ENCODE data around the gene XPC.
A peak's percentile ranks its signal among the peaks of the same experiment; 100 is the strongest.
"Not testable (repeated sequence)": the region's sequence is repeated elsewhere in the genome, so short reads cannot be mapped to it uniquely, and the experiment has no call there.

The XPC gene

GRCh38 chr3:14131134-14131533 is 47.3 kb downstream of the XPC start:
- no peak for DNase-seq

DNA sequence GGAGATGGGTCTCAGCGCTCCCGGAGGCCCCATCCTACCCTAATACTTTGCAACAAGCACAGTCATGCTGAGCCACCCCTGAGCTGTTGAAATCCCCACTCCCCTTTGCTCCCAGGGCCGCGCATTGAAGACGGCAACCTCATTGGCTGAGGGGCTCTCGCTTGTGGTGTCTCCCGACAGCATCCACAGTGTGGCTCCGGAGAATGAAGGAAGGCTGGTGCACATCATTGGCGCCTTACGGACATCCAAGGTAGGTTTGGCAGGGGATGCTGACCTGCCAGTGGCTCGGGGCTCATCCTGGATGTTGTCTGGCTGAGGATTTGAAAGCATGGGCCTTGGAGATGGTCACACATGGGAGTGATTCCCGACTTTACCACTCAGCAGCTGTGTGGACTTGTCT is 47.7 kb downstream of the XPC start:
- no peak for DNase-seq

GRCh38 chr3:14130230-14130629 is 48.2 kb downstream of the XPC start:
- DNase-seq: no peak

DNA sequence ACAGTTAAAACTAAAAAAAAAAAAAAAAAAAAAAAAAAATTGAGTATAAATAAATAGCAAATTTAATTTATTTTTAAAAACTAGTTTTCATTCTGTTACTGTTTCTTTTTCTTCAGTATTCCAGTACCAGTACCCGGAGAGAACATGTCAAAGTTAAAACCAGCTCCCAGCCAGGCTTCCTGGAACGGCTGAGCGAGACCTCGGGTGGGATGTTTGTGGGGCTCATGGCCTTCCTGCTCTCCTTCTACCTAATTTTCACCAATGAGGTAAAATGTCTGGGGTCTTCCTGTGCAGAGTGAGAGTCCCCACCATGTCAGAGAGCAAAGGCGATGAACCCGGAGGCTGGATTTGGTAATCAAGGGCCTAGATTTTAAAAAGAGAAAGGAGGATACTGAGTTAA is 49.1 kb downstream of the XPC start:
- DNase-seq: no peak

DNA sequence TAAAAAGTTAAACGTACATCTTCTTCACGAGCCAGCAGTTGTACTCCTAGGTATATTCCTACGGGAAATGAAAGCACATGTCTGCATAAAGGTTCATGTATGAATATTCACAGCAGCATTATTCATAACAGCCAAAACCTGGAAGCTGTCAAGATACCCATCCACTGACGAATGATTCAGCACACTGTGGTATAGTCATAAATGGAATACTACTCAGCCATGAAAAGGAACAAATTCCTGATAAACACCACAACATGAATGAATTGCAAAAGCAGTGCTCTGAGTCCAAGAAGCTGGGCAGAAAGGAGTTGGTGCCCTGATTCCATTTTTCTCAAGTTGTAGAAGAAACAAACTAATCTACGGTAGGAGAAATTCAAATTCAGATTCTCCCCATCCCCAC is 49.7 kb downstream of the XPC start:
- no peak for DNase-seq

DNA sequence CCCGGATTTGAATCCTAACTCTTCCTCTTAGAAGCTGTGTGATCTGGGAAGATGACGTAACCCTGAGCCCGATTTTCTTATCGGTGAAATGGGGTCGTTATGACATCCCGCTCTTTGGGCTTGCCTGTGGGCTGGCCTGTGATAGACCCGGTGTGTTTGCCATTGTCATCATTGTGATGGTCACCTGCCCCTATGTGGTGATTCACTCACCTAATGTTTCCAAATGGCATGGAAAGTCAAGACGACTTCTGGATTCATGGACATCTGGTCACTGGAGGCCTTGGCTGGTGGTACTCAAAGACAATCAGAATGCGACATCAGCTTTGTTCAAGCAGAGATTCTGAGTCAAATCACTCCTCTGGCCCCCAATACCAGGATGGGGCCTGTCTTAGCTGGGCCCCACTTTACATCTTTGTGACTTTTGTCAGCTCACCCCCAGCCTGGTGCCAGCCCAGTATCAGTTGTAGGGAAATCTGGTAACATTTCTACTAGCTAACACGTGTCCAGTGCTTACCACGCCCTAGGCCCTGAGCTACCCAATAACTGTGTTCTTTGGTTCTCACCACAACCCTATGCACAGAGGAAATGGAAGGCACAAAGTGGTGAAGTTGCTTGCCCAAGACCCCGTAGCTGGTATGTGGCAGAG is 50.8 kb downstream of the XPC start:
- no peak for DNase-seq

DNA sequence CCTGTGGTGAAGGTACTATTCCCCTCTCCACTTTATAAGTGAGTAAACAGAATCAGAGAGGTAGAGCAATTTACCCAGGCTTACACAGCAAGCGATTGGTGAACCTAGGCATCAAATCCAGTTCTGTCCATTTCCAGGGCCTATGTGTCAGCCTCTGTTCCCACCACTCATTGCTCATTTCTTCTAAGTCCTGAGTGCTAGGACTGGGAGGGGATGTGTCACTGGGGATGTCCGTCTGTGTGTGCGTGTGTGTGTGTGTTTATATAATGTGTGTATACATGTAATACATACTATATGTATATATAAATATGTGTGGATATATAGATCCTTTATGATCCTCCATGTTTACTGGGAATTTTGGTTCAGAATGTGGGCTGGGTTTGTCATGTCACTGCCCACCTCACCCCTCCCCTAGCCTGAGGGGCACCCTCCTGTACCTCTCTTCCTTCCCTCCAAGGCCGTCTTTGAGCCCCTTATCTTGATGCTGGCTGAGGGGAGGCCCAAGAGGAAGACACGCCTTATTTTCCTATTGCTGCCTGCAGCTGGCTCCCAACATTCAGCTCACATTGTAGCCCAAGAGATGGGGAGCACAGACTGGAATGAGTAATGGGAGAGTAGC is 51.4 kb downstream of the XPC start:
- DNase-seq: no peak

GRCh38 chr3:14126017-14126886 is 52.1 kb downstream of the XPC start:
- DNase-seq: no peak

- DNase-seq: peak; percentile 10
Measured at GRCh38 chr3:14125193-14126016, 53.0 kb downstream of the XPC start.

GRCh38 chr3:14124615-14125192 is 53.7 kb downstream of the XPC start, which contains the start of the genes CHCHD4 and TMEM43:
Gene CHCHD4, minus strand, starts transcription at chr3:14124870. Its CDS starts 194 bp downstream, at chr3:14124676.
Gene TMEM43, plus strand, starts transcription at chr3:14125052. Its CDS starts 142 bp downstream, at chr3:14125194.
- peak; percentile 97 for DNase-seq

- peak; percentile 31 for DNase-seq
Measured at GRCh38 chr3:14124223-14124614, 54.2 kb downstream of the XPC start.

DNA sequence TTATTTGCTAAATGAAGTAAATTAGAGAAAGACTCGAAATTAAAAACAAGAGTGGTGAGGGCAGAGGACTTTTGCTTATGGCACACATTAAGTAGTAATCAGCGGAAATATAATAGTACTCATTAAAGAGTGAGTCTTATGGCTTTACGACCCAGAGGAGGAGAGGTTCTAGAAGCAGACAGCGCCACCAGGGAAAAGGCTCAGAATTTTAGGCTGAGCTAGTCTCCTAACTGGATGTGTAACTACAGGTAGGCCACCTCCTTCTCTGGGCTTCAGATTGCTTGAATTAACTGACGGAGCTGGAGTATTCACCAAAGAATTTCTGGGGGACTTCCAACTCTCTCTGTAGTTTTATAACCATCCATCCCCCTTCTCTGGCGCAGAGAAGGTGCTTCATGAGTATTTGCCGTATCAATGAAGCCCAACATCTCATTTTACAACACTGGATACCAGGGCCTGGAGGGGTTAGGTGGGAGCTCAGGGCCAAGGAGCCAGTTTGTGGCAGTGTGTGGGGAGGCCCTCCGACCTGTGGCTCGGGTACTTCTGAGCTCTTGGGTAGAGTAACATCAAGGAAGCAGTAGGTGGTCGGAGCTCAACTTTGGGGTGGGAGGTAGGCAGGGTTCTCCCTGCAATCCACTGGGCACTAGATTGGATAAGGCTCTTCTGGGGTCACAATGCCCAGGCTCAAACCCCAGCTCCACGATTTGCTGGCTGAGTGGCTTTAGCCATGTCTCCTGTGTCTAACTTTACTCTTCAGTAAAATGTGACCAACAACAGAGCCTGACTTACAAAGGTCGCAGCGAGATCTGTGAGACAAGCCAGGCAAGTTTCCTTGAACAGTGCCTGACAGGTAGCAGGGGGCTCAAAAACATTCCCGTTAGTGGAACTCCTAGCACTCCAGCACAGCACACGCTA is 54.8 kb downstream of the XPC start:
- DNase-seq: no peak

- no peak for DNase-seq
Measured at GRCh38 chr3:14122301-14122700, 56.1 kb downstream of the XPC start.

DNA sequence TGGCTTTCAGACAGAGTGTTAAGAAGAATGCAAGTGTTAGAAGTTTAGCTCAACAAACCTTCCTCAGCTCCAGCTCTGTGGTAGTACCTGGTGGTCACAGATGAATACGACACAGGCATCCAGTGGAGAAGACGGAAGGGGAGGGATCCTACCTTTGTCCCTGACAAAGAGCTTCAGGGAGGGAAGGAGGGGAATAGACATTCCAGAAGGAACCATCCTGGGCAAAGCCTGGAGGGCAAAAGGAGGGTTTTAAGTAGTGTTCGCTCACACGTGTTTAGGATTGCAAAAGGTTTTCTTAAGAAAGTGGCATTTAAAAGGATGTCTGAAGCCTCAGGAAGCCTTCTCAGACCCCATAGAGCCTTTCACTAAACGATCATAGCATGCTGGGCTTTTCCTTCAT is 56.5 kb downstream of the XPC start:
- no peak for DNase-seq

DNA sequence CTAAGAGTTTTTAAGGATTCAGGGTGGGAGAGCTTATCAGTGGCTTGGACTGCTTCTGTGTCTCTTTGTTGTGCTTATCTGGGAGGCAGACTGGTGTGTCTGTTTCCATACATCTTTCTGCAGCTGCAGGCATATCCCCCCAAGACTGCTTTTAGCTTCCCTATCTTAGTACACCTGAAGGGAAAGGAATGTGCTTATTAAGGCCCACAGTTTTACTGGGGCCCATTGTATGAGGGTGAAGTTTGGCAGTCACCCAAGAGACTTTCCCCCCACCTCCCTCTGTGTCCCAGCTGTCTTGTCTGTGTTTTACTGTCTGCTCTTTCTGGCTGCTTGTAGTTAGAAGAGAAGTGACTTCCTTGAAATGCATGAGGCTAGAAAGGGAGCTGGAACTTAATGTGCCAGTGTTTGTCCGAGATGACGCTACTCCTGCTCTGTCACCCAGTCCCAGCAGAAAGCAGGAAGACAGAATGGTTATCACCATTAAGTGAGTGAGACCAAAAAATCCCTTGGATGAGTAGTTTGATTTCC is 57.4 kb downstream of the XPC start:
- DNase-seq: not testable (repeated sequence)

DNA sequence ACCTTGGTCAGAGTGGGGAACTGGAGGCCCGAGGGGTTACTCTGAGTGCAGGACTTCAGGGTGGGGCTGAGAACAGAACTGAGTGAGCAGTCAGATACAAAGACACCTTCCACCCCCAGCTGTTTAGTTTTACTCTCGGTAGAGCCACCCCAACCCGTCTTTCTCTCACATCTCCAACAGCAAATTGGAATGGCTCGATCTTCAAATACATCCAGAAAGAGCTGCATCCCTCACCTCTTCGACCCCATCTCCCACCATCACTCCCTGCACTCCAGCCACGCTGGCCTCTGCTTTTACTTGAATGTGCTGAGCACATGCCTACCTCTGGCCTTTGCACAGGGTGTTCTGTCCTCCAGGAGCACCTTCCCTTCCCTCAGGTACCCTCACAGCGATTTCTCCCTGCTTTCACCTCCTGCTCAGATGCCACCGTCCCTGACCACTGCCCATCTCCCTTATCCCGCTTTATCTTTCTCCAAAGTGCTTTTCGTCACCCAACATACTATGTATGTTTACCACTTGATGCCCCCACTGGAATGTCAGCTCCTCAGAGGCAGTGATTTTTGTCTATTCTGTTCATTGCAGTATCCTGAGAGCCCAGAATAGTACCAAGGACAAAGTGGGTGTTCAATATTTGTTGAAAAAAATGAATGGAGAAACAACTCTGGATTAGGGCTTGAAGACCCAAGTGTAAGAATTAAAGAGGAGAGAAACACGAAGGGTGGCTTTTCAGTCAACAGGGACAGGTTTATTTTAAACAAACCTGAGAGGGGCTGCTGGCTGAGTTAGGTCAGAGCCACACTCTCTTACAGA is 58.1 kb downstream of the XPC start:
- no peak for DNase-seq

- DNase-seq: no peak
Measured at GRCh38 chr3:14119651-14120050, 58.8 kb downstream of the XPC start.

DNA sequence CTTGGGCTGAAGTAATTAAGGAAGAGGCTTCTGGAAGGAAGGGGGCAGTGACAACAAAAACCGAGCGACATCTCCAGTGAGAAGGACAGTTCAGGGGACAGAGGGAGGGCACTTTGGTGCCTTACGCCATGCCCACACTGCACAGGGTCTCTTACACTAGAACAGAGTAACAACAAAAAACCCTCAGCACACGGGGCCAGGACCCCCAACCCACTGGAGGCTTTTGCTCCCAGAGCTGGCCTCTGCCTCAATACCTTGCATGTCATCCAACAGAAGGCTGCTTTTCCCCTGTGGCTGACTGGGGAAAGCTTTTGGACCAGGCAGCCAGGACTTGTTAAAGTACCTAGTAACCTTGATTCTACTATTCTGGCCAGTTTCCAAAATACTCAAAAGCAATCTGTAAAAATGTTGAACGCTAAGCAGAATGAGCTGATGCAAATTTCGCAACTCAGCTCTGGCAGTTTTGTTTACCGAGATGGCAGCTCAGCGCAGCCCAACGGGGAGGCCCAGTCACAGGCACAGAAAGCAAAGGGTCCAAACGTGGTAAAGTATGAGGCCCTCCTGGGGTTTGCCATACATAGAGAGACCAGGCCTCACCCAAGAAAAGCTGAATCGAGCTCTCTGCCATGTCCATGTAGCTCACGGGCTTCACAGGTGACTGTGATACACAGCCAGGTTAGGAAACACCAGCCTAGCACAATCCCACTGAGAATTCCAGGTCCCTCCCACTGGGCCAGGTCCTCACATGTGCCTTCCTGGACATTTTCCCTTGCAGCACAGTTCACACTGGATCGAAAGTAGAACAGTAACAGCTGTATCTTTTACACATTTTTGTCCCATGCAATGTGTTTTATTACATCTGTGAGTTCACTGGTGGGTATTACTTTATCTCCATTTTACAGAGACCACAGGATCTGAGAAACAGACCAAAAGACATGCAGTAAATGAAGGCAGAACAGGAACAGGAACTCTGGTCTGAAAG is 59.7 kb downstream of the XPC start:
- no peak for DNase-seq

All from NCI-H1092 (cell line).